ENCODE measurements around the gene GPRC5B. TPM values are rescaled to one million over a fixed set of nuclear protein-coding genes. Genes with fewer than 3 reads are reported as not detected.

The GPRC5B gene
- total and polyA plus RNA-seq, 9 donors = 24.3 to 99.9 (median 46.9) TPM

DNA sequence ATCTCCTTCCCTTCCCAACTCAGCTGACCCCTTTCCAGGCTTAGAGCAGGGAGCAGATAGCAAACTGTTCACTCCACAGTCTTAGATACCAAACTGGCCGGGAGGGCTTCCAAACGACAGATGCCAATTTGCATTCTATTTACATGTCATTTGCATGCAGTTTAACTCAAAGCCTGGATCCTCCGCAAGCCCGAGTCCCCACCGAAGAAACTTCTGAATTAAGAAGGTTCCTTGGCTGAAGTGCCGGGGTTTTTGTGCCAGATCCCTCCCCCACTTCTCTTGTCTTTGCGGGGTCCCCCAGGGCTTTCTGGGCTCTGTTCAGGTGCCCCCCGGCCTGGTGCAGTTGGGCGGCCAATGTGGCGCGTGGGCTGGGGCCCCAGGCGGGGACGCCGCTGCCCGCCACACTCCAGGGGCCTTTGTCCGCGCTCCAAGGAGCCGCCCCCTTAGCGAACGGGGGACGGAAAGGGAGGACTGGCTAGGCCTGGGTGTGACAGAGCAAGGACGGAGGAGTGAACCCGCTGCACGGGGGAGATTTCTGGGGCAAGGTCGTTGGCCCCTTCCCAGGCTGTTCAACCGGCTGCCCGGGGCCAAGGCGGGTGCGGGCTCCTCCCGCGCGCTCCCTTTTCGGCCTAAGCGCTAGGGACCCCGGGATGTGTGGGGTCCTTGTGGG, 1.2 kb downstream of the GPRC5B start:
- H3K27me3 ChIP-seq = no peaks in the 10 kb centered on the region
- no peaks in the 10 kb centered on the region for H3K36me3 ChIP-seq
- DNase-seq = peak; percentile 42 to 71 (median 66)
- peaks cover 14% of the 10 kb centered on the region for H3K4me1 ChIP-seq (ENCODE audit: insufficient read depth)
- peak overlapping the region; percentile 36 to 70 for H3K27ac ChIP-seq
- peak overlapping the region; percentile 62 for H3K4me3 ChIP-seq
- no peaks in the 10 kb centered on the region for H3K9me3 ChIP-seq
- WGBS, 3 donors = 0% methylated on average over 35 of the region's 35 CpGs
- TF ChIP-seq POLR2A (IDR thresholded peaks at IDR 0.05) = no peak
- TF ChIP-seq, protein P1, sequence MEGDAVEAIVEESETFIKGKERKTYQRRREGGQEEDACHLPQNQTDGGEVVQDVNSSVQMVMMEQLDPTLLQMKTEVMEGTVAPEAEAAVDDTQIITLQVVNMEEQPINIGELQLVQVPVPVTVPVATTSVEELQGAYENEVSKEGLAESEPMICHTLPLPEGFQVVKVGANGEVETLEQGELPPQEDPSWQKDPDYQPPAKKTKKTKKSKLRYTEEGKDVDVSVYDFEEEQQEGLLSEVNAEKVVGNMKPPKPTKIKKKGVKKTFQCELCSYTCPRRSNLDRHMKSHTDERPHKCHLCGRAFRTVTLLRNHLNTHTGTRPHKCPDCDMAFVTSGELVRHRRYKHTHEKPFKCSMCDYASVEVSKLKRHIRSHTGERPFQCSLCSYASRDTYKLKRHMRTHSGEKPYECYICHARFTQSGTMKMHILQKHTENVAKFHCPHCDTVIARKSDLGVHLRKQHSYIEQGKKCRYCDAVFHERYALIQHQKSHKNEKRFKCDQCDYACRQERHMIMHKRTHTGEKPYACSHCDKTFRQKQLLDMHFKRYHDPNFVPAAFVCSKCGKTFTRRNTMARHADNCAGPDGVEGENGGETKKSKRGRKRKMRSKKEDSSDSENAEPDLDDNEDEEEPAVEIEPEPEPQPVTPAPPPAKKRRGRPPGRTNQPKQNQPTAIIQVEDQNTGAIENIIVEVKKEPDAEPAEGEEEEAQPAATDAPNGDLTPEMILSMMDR (IDR thresholded peaks at IDR 0.05) = no peak
- TF ChIP-seq EP300 (IDR thresholded peaks at IDR 0.05) = no peak
- intact Hi-C loops (cut with DNase I) = loop anchor here in 1 of 4 donors (5.0 kb wide), 1 partner anchor 166 kb away; the partner anchor contains the start of genes IQCK and KNOP1

DNA sequence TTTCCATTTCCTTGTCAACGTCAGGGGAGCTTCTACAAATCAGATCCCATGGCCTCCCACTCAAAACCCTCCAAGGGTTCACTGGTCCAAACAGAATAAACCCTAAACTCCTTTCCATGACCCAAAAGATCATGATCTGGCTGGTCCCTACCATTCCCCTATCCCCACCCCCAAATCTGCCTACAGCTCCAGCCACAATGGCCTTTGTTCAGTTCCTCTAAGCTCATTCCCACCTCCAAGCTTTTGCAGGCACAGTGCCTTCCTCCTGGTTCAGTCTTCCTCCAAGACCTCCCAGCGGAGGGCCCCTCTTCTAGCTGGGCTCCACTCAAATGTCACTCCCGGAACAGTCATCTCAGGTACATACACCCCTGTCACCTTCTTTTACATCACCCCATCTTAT, 2.0 kb downstream of the GPRC5B start:
- WGBS, 3 donors = 81 to 88% (median 81%) methylated on average over 3 of the region's 3 CpGs
- Histone ChIP-seq H3K4me3 (peak overlapping the region; percentile 62), H3K36me3 (no peaks in the 10 kb centered on the region), H3K9me3 (no peaks in the 10 kb centered on the region), H3K27me3 (no peaks in the 10 kb centered on the region), H3K27ac (peak overlapping the region; percentile 25 to 36), H3K4me1 (ENCODE audit: insufficient read depth) (peaks cover 14% of the 10 kb centered on the region)
- intact Hi-C loops (cut with DNase I) = loop anchor here in 1 of 4 donors (5.0 kb wide), 1 partner anchor 165 kb away; the partner anchor contains the start of genes IQCK and KNOP1
- no peak for DNase-seq
- no peak for TF ChIP-seq EP300 (IDR thresholded peaks at IDR 0.05)
- no peak for TF ChIP-seq POLR2A (IDR thresholded peaks at IDR 0.05)
- TF ChIP-seq, protein P1 (IDR thresholded peaks at IDR 0.05) = no peak

DNA sequence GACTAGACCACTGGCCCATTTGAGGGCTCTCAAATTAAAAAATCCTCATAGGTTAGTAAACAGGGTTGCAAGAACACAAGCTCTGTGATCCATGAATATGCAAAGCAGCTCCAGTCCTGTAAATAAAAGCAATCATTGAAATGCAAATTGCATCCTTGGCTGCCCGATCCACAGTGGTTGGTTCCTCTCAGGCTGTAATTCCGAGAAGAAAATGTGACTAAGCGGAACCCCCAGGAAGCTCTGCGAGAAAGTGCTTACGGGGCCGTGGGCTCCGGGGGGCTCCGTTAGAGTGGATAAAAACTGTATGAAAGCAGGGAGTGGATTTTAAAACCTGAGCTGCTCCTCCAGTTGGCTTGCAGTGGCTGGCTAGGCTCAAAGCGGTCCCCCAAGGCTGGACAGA, 2.5 kb downstream of the GPRC5B start:
- no peak for TF ChIP-seq POLR2A (IDR thresholded peaks at IDR 0.05)
- TF ChIP-seq, protein P1 (IDR thresholded peaks at IDR 0.05) = no peak
- TF ChIP-seq EP300 (IDR thresholded peaks at IDR 0.05) = no peak
- no peak for DNase-seq
- intact Hi-C loops (cut with DNase I) = loop anchor here in 1 of 4 donors (5.0 kb wide), 1 partner anchor 165 kb away; the partner anchor contains the start of genes IQCK and KNOP1
- Histone ChIP-seq H3K9me3 (no peaks in the 10 kb centered on the region), H3K27me3 (no peaks in the 10 kb centered on the region), H3K36me3 (no peaks in the 10 kb centered on the region), H3K4me3 (no peak overlapping the region), H3K4me1 (ENCODE audit: insufficient read depth) (peaks cover 14% of the 10 kb centered on the region), H3K27ac (peak overlapping the region in 1 of 2 donors; percentile 36)
- WGBS, 3 donors = 82 to 84% (median 82%) methylated on average over 9 of the region's 9 CpGs

DNA sequence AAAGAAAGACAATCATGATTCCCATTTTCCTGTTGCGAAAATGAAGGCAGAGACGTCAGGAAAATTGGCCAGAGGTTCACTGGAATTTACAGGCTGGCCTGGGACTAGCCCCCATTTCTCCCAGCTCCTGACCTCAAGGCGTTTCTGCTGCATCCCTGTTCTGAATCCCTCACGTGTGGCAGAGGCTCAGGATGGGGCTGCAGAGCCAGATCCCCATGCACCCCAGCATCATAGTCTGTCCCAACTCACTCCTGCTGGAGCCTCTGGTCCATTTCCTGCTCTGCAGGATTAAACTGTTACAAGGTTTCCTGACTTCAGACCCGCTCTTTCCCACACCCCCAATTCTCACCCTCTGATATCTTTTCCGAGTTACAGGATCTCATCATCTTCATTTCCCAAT, 2.9 kb downstream of the GPRC5B start:
- Histone ChIP-seq H3K36me3 (no peaks in the 10 kb centered on the region), H3K4me1 (ENCODE audit: insufficient read depth) (peaks cover 14% of the 10 kb centered on the region), H3K27ac (no peak overlapping the region), H3K27me3 (no peaks in the 10 kb centered on the region), H3K9me3 (no peaks in the 10 kb centered on the region), H3K4me3 (no peak overlapping the region)
- TF ChIP-seq EP300 (IDR thresholded peaks at IDR 0.05) = no peak
- no peak for TF ChIP-seq POLR2A (IDR thresholded peaks at IDR 0.05)
- TF ChIP-seq, protein P1 (IDR thresholded peaks at IDR 0.05) = no peak
- intact Hi-C loops (cut with DNase I) = loop anchor here in 1 of 4 donors (5.0 kb wide), 1 partner anchor 164 kb away; the partner anchor contains the start of genes IQCK and KNOP1
- no peak for DNase-seq
- WGBS, 3 donors = 73 to 75% (median 73%) methylated on average over 6 of the region's 6 CpGs
